GM12865 (cell line): ENCODE data around the gene UBXN2A.
"Not testable (repeated sequence)": the region's sequence is repeated elsewhere in the genome, so short reads cannot be mapped to it uniquely, and the experiment has no call there.

Experiments used
- DNase-seq: peaks from one replicate; pipeline ENCODE4 v3.0.0; 2010; ENCODE audit warnings: low read depth
- H3K4me3 ChIP-seq: 2 replicates; pipeline ENCODE4 v1.5.1; 2011; ENCODE audit warnings: mild to moderate bottlenecking, low read depth, low read length, control low read depth
- CTCF ChIP-seq: IDR thresholded peaks from 2 replicates; pipeline ENCODE4 v1.5.1; 2011; ENCODE audit warnings: low read length, control low read depth, low read depth, inconsistent platforms; ENCODE audit not compliant: insufficient read depth; ENCODE audit errors: missing control alignments

Gene UBXN2A

GRCh38 chr2:24008672-24009366 is 68.6 kb downstream of the UBXN2A start:
- H3K4me3 ChIP-seq = no peak overlapping the region
- DNase-seq = no peak
- TF ChIP-seq CTCF = no peak

GRCh38 chr2:24009367-24009679 is 69.1 kb downstream of the UBXN2A start:
- H3K4me3 ChIP-seq = no peak overlapping the region
- no peak for DNase-seq
- no peak for TF ChIP-seq CTCF

GRCh38 chr2:24009680-24010476 is 69.6 kb downstream of the UBXN2A start, which contains the start of gene MFSD2B:
TSS of gene MFSD2B (plus strand) at chr2:24010085. CDS start at chr2:24010097, 12 bp downstream.
- TF ChIP-seq CTCF = no peak
- DNase-seq = no peak
- peak within 1 kb of the TSS; percentile 41 for H3K4me3 ChIP-seq

- no peak for DNase-seq
- no peak for TF ChIP-seq CTCF
- H3K4me3 ChIP-seq = no peak overlapping the region; the same call in 1 of the 2 replicates
These were observed 70.4 kb downstream of the UBXN2A start for GRCh38 chr2:24010477-24011249.

- no peak overlapping the region for H3K4me3 ChIP-seq
- no peak for DNase-seq
- TF ChIP-seq CTCF = no peak
These were observed 71.2 kb downstream of the UBXN2A start for GRCh38 chr2:24011250-24012104.

GRCh38 chr2:24012521-24013188 is 72.4 kb downstream of the UBXN2A start:
- DNase-seq = no peak
- TF ChIP-seq CTCF = no peak
- H3K4me3 ChIP-seq = no peak overlapping the region

- DNase-seq, H3K4me3 ChIP-seq: not testable (repeated sequence)
These were observed 74.6 kb downstream of the UBXN2A start for GRCh38 chr2:24014902-24015301.
